ENCODE results near the gene ELAVL3.

- TF ChIP-seq SP1 (IDR thresholded peaks at IDR 0.05) (no peak), PKNOX1 (IDR thresholded peaks at IDR 0.05) (no peak), HDGF (IDR thresholded peaks at IDR 0.05; ENCODE audit: borderline replicate concordance) (no peak), FOXM1 (IDR thresholded peaks at IDR 0.05; ENCODE audit: borderline replicate concordance) (no peak)
These were observed 4.5 kb upstream of the ELAVL3 start for GRCh38 chr19:11485245-11485837.

All from HEK293T (cell line).